Spinal cord (tissue), 10 donors: ENCODE measurements around the gene AP2A2. TPM values are rescaled to one million over a fixed set of nuclear protein-coding genes. Genes with fewer than 3 reads are reported as not detected.

ENCODE experiments used
- DNase-seq, 6 donors: peaks; one replicate each; pipeline versions ENCODE4 v3.0.0 to v3.0.0-alpha.2; 2013 to 2015; ENCODE audit warnings: low spot score in 6 of 6, low read depth in 4 of 6
- H3K27ac ChIP-seq: one replicate; pipeline ENCODE4 v1.5.1; 2013; ENCODE audit warnings: low read depth, low read length, control low read depth
- H3K27me3 ChIP-seq: one replicate; pipeline ENCODE4 v1.6.1; 2013; ENCODE audit warnings: low read length; ENCODE audit not compliant: control insufficient read depth, insufficient read depth
- H3K36me3 ChIP-seq: one replicate; pipeline ENCODE4 v1.6.1; 2013; ENCODE audit warnings: low read length; ENCODE audit not compliant: control insufficient read depth, insufficient read depth
- H3K4me1 ChIP-seq: one replicate; pipeline ENCODE4 v1.6.1; 2013; ENCODE audit warnings: low read length; ENCODE audit not compliant: control insufficient read depth, insufficient read depth
- H3K4me3 ChIP-seq: one replicate; pipeline ENCODE4 v1.5.1; 2013; ENCODE audit warnings: low read depth, low read length, control low read depth
- H3K9me3 ChIP-seq: one replicate; pipeline ENCODE4 v1.6.1; 2013; ENCODE audit warnings: low read length; ENCODE audit not compliant: control insufficient read depth, insufficient read depth
- WGBS: methylation state at CpG from one replicate; pipeline ENCODE4 v1.1.5; 2013; ENCODE audit warnings: missing lambda C conversion rate; ENCODE audit not compliant: insufficient coverage; 5-methylcytosine and 5-hydroxymethylcytosine counted together
- polyA plus RNA-seq, 2 donors: library from polyadenylated mRNA; unstranded; fragments of 120-200 nt; gene quantifications; one replicate each; pipeline ENCODE4 v1.2.1, GENCODE V29; 2013; ENCODE audit not compliant: insufficient read length in 2 of 2
- total RNA-seq, 2 donors: library from RNA; depleted of rRNA in 1 of 2; stranded (reverse); fragments of 120-200 nt in 1 of 2; fragments of >200 nt in 1 of 2; gene quantifications; one replicate each; pipeline versions ENCODE4 v1.2.3 to v1.2.4, GENCODE V29; 2013 to 2014
- donor health status: healthy.

The AP2A2 gene
- total and polyA plus RNA-seq, 4 donors = 46.4 to 132 (median 82.1) TPM

GRCh38 chr11:929405-929804, 3.7 kb downstream of the AP2A2 start:
- peaks cover 9% of the 10 kb centered on the region for H3K36me3 ChIP-seq
- no peaks in the 10 kb centered on the region for H3K27me3 ChIP-seq
- H3K4me3 ChIP-seq = no peak overlapping the region
- no peaks in the 10 kb centered on the region for H3K9me3 ChIP-seq
- WGBS = 97% methylated on average over 11 of the region's 11 CpGs
- H3K4me1 ChIP-seq = peaks cover 61% of the 10 kb centered on the region
- H3K27ac ChIP-seq = no peak overlapping the region
- no peak for DNase-seq

- H3K36me3 ChIP-seq = peaks cover 13% of the 10 kb centered on the region
- no CpG with 5 or more reads among the region's 3 CpGs for WGBS
- peaks cover 49% of the 10 kb centered on the region for H3K4me1 ChIP-seq
- no peaks in the 10 kb centered on the region for H3K9me3 ChIP-seq
- no peak overlapping the region for H3K4me3 ChIP-seq
- no peaks in the 10 kb centered on the region for H3K27me3 ChIP-seq
- DNase-seq = peak in 1 of 6 donors; percentile 44
- peak overlapping the region; percentile 33 for H3K27ac ChIP-seq
Observed at GRCh38 chr11:931385-931784, 5.7 kb downstream of the AP2A2 start.

GRCh38 chr11:932435-932834, 6.8 kb downstream of the AP2A2 start:
- no peaks in the 10 kb centered on the region for H3K9me3 ChIP-seq
- no peak overlapping the region for H3K4me3 ChIP-seq
- peaks cover 39% of the 10 kb centered on the region for H3K4me1 ChIP-seq
- no peaks in the 10 kb centered on the region for H3K27me3 ChIP-seq
- H3K36me3 ChIP-seq = peaks cover 9% of the 10 kb centered on the region
- no peak for DNase-seq
- H3K27ac ChIP-seq = peak overlapping the region; percentile 60
- WGBS = 33% methylated on average over 1 of the region's 4 CpGs

GRCh38 chr11:933142-933851, 7.6 kb downstream of the AP2A2 start:
- Histone ChIP-seq H3K4me1 (peaks cover 33% of the 10 kb centered on the region), H3K9me3 (no peaks in the 10 kb centered on the region), H3K36me3 (peaks cover 9% of the 10 kb centered on the region), H3K27me3 (no peaks in the 10 kb centered on the region), H3K27ac (peak overlapping the region; percentile 60), H3K4me3 (no peak overlapping the region)
- DNase-seq = peak in 1 of 6 donors; percentile 29
- 49% methylated on average over 13 of the region's 14 CpGs for WGBS

GRCh38 chr11:933936-934335, 8.3 kb downstream of the AP2A2 start:
- no peak overlapping the region for H3K27ac ChIP-seq
- peaks cover 9% of the 10 kb centered on the region for H3K36me3 ChIP-seq
- H3K27me3 ChIP-seq = no peaks in the 10 kb centered on the region
- H3K4me1 ChIP-seq = peaks cover 28% of the 10 kb centered on the region
- H3K4me3 ChIP-seq = no peak overlapping the region
- H3K9me3 ChIP-seq = no peaks in the 10 kb centered on the region
- DNase-seq = no peak
- WGBS = 40% methylated on average over 5 of the region's 7 CpGs

- no peak for DNase-seq
- H3K4me3 ChIP-seq = no peak overlapping the region
- WGBS = no CpG with 5 or more reads among the region's 6 CpGs
Observed at GRCh38 chr11:934527-934926, 8.9 kb downstream of the AP2A2 start.

GRCh38 chr11:936199-936598, 10.5 kb downstream of the AP2A2 start:
- H3K36me3 ChIP-seq = peaks cover 9% of the 10 kb centered on the region
- peaks cover 34% of the 10 kb centered on the region for H3K4me1 ChIP-seq
- no peak overlapping the region for H3K27ac ChIP-seq
- no peak for DNase-seq
- no peaks in the 10 kb centered on the region for H3K9me3 ChIP-seq
- H3K4me3 ChIP-seq = no peak overlapping the region
- H3K27me3 ChIP-seq = no peaks in the 10 kb centered on the region
- no CpG with 5 or more reads among the region's 3 CpGs for WGBS

More at GRCh38 chr11:934527-934926, 8.9 kb downstream of the AP2A2 start:
- no peaks in the 10 kb centered on the region for H3K27me3 ChIP-seq
- H3K36me3 ChIP-seq = peaks cover 9% of the 10 kb centered on the region
- H3K27ac ChIP-seq = no peak overlapping the region
- H3K9me3 ChIP-seq = no peaks in the 10 kb centered on the region
- peaks cover 25% of the 10 kb centered on the region for H3K4me1 ChIP-seq

- peaks cover 9% of the 10 kb centered on the region for H3K36me3 ChIP-seq
- 70% methylated on average over 3 of the region's 10 CpGs for WGBS
- no peaks in the 10 kb centered on the region for H3K27me3 ChIP-seq
- no peaks in the 10 kb centered on the region for H3K9me3 ChIP-seq
- no peak overlapping the region for H3K4me3 ChIP-seq
- H3K27ac ChIP-seq = no peak overlapping the region
- no peak for DNase-seq
- H3K4me1 ChIP-seq = peaks cover 37% of the 10 kb centered on the region
Observed at GRCh38 chr11:937841-938261, 12.2 kb downstream of the AP2A2 start.

GRCh38 chr11:940496-941135, 14.9 kb downstream of the AP2A2 start:
- 33% methylated on average over 11 of the region's 11 CpGs for WGBS
- DNase-seq = no peak
- Histone ChIP-seq H3K36me3 (peaks cover 12% of the 10 kb centered on the region), H3K4me1 (peaks cover 42% of the 10 kb centered on the region), H3K27ac (peak overlapping the region; percentile 54), H3K9me3 (no peaks in the 10 kb centered on the region), H3K27me3 (no peaks in the 10 kb centered on the region), H3K4me3 (no peak overlapping the region)

GRCh38 chr11:942823-943222, 17.2 kb downstream of the AP2A2 start:
- peak in 2 of 6 donors; percentile 37 to 47 for DNase-seq
- 33% methylated on average over 3 of the region's 9 CpGs for WGBS
- Histone ChIP-seq H3K9me3 (no peaks in the 10 kb centered on the region), H3K36me3 (peaks cover 15% of the 10 kb centered on the region), H3K4me3 (no peak overlapping the region), H3K27me3 (no peaks in the 10 kb centered on the region), H3K27ac (no peak overlapping the region), H3K4me1 (peaks cover 59% of the 10 kb centered on the region)
